MCF 10A (cell line): ENCODE measurements around the gene SLC35B2. TPM values are rescaled to one million over a fixed set of nuclear protein-coding genes. Genes with fewer than 3 reads are reported as not detected.
A peak's percentile ranks its signal among the peaks of the same experiment; 100 is the strongest.

Experiments used
- BruUV-seq: library from RNA; stranded (reverse); fragments of 400-500 nt; replicated peaks from 2 replicates; lab custom pipeline; 2021; lab: Mats Ljungman, UMichigan
- CTCF ChIA-PET: fragments of 300-600 bp; sonication (Branson Sonifier 250); formaldehyde crosslinking; extraction: SDS; loops from one replicate; lab custom pipeline; 2021; ENCODE audit warnings: antibody characterized with exemption, inconsistent platforms; lab: Yijun Ruan, JAX
- POLR2A ChIA-PET: fragments of 300-600, 350-650 bp; sonication (Branson Sonifier 250); formaldehyde crosslinking; extraction: SDS; loops from one replicate; lab custom pipeline; 2020; ENCODE audit warnings: antibody characterized with exemption, inconsistent platforms; lab: Yijun Ruan, JAX
- DNase-seq: peaks from one replicate; pipeline ENCODE4 v3.0.0-alpha.2; 2018; ENCODE audit not compliant: unreplicated experiment
- H3K27ac Mint-ChIP-seq: one replicate; pipeline ENCODE4 v1.8.0; 2022; ENCODE audit warnings: mild to moderate bottlenecking, low read depth, mixed read lengths; ENCODE audit not compliant: unreplicated experiment
- H3K27me3 Mint-ChIP-seq: one replicate; pipeline ENCODE4 v1.8.0; 2022; ENCODE audit warnings: mixed read lengths; ENCODE audit not compliant: insufficient read depth, unreplicated experiment
- H3K36me3 Mint-ChIP-seq: one replicate; pipeline ENCODE4 v1.8.0; 2022; ENCODE audit warnings: mild to moderate bottlenecking, moderate library complexity, mixed read lengths; ENCODE audit not compliant: insufficient read depth, unreplicated experiment
- H3K4me1 Mint-ChIP-seq: one replicate; pipeline ENCODE4 v1.8.0; 2022; ENCODE audit warnings: mixed read lengths; ENCODE audit not compliant: insufficient read depth, unreplicated experiment
- H3K4me3 Mint-ChIP-seq: one replicate; pipeline ENCODE4 v1.8.0; 2022; ENCODE audit warnings: mild to moderate bottlenecking, moderate library complexity, mixed read lengths; ENCODE audit not compliant: unreplicated experiment
- H3K9me3 Mint-ChIP-seq: one replicate; pipeline ENCODE4 v1.8.0; 2022; ENCODE audit warnings: mixed read lengths; ENCODE audit not compliant: unreplicated experiment
- CTCF ChIP-seq: fragments of 200-600 bp; IDR thresholded peaks from one replicate; pipeline ENCODE4 v1.8.0; 2022; ENCODE audit warnings: antibody characterized with exemption, mild to moderate bottlenecking; ENCODE audit not compliant: unreplicated experiment
- intact Hi-C: fragments of 100-400 bp; cut with micrococcal nuclease; formaldehyde crosslinking; loops from 2 replicates; pipeline ENCODE4 v1.14.1; 2022
- total RNA-seq: library from RNA; stranded (reverse); gene quantifications from 2 replicates; pipeline ENCODE4 v1.2.3, GENCODE V29; 2022

SLC35B2 gene
- total RNA-seq, 1 experiment from 2014 or later = 27.1 TPM

GRCh38 chr6:44247338-44248302 lies 9.7 kb downstream of the SLC35B2 start:
- DNase-seq = peak; percentile 55
- no peak for TF ChIP-seq CTCF
- no peaks in the 10 kb centered on the region for H3K27me3 Mint-ChIP-seq
- peaks cover 38% of the 10 kb centered on the region for H3K4me1 Mint-ChIP-seq
- TSS peak; percentile 47 for BruUV-seq
- H3K4me3 Mint-ChIP-seq = peak overlapping the region; percentile 95
- intact Hi-C loops = loop anchor here (2.0 to 10.0 kb wide), 2 partner anchors 75 to 473 kb away; partner anchors contain the start of gene VEGFA
- peaks cover 62% of the 10 kb centered on the region for H3K36me3 Mint-ChIP-seq
- no peaks in the 10 kb centered on the region for H3K9me3 Mint-ChIP-seq
- H3K27ac Mint-ChIP-seq = peak overlapping the region; percentile 99
- CTCF ChIA-PET = interaction anchor here (0.5 to 3.6 kb wide), 9 partner anchors 9 to 740 kb away, joined by 3 to 15 read pairs (median 8); partner anchors contain the start of gene SLC35B2
- POLR2A ChIA-PET = interaction anchor here (0.6 to 5.0 kb wide), 31 partner anchors 8 to 820 kb away, joined by 3 to 121 read pairs (median 4); partner anchors contain the start of genes AARS2, ABCC10, CDC5L and GTPBP2

- DNase-seq = peak; percentile 98
- Mint-ChIP-seq H3K4me3 (peak within 1 kb of the TSS; percentile 95), H3K4me1 (peaks cover 35% of the 10 kb centered on the region), H3K27me3 (no peaks in the 10 kb centered on the region), H3K27ac (peak within 1 kb of the TSS; percentile 99), H3K36me3 (peaks cover 54% of the 10 kb centered on the region), H3K9me3 (no peaks in the 10 kb centered on the region)
- TSS peak; percentile 31 for BruUV-seq
- ChIA-PET POLR2A (interaction anchor here (0.5 to 5.0 kb wide), 29 partner anchors 9 to 1318 kb away, joined by 3 to 121 read pairs (median 5); partner anchors contain the start of genes AARS2, ABCC10, CDC5L and CNPY3), CTCF (interaction anchor here (0.7 to 3.6 kb wide), 8 partner anchors 9 to 602 kb away, joined by 3 to 16 read pairs (median 12); partner anchors contain the start of gene SLC35B2)
- intact Hi-C loops = loop anchor here (1.0 to 10.0 kb wide), 3 partner anchors 10 to 472 kb away; partner anchors contain the start of gene VEGFA
- TF ChIP-seq CTCF = no peak
These were observed 10.5 kb downstream of the SLC35B2 start, which contains the start of gene HSP90AB1 for GRCh38 chr6:44246663-44247337. Gene HSP90AB1 (plus strand): TSS chr6:44247101. CDS start chr6:44248630, 1,529 bp downstream.

- TF ChIP-seq CTCF = no peak
- DNase-seq = peak; percentile 89
- Mint-ChIP-seq H3K4me1 (peaks cover 32% of the 10 kb centered on the region), H3K9me3 (no peaks in the 10 kb centered on the region), H3K27ac (peak overlapping the region; percentile 99), H3K36me3 (peaks cover 47% of the 10 kb centered on the region), H3K27me3 (no peaks in the 10 kb centered on the region), H3K4me3 (peak overlapping the region; percentile 95)
- no TSS peak for BruUV-seq
- CTCF ChIA-PET = interaction anchor here (0.6 to 3.6 kb wide), 12 partner anchors 9 to 601 kb away, joined by 3 to 16 read pairs (median 4); partner anchors contain the start of gene SLC35B2
- intact Hi-C loops = loop anchor here (1.0 to 10.0 kb wide), 3 partner anchors 10 to 471 kb away; partner anchors contain the start of gene VEGFA
- POLR2A ChIA-PET = interaction anchor here (0.5 to 5.0 kb wide), 28 partner anchors 10 to 1317 kb away, joined by 3 to 121 read pairs (median 6); partner anchors contain the start of genes AARS2, ABCC10, CDC5L and CNPY3
These were observed 11.2 kb downstream of the SLC35B2 start for GRCh38 chr6:44245912-44246662.
